T-helper 1 cell treated with Interleukin-12 subunit alpha and Interleukin-12 subunit beta and Interleukin-4 antibody, amounts not matched to agents 30 ng/mL and 1 ng/mL, for 36 hours (primary cell): ENCODE measurements around the gene USP24. TPM values are rescaled to one million over a fixed set of nuclear protein-coding genes. Genes with fewer than 3 reads are reported as not detected.

Source experiments
- intact Hi-C: fragments of 100-400 bp; cut with micrococcal nuclease; formaldehyde crosslinking; loops from one replicate; pipeline ENCODE4 v1.15.1; 2024
- total RNA-seq: library from RNA; stranded (reverse); gene quantifications from 2 replicates; pipeline ENCODE4 v1.2.3, GENCODE V29; 2022

USP24 gene
- total RNA-seq, 1 donor from 2014 or later: 43.9 TPM

- intact Hi-C loops: no loop called here
Measured at GRCh38 chr1:55055951-55056631, 159.1 kb downstream of the USP24 start.

GRCh38 chr1:55055084-55055882, 159.9 kb downstream of the USP24 start:
- intact Hi-C loops: no loop called here

GRCh38 chr1:55054396-55054795, 160.8 kb downstream of the USP24 start:
- intact Hi-C loops: no loop called here

GRCh38 chr1:55053265-55053954, 161.8 kb downstream of the USP24 start:
- intact Hi-C loops: no loop called here

- intact Hi-C loops: no loop called here
Measured at GRCh38 chr1:55052221-55053142, 162.7 kb downstream of the USP24 start.

GRCh38 chr1:55051621-55052020, 163.5 kb downstream of the USP24 start:
- intact Hi-C loops: no loop called here

- intact Hi-C loops: no loop called here
Measured at GRCh38 chr1:55051169-55051568, 164.0 kb downstream of the USP24 start.

GRCh38 chr1:55050283-55050682, 164.9 kb downstream of the USP24 start:
- intact Hi-C loops: no loop called here

GRCh38 chr1:55049914-55050278, 165.3 kb downstream of the USP24 start:
- intact Hi-C loops: no loop called here

- intact Hi-C loops: no loop called here
Measured at GRCh38 chr1:55049271-55049913, 165.8 kb downstream of the USP24 start.

- intact Hi-C loops: no loop called here
Measured at GRCh38 chr1:55048453-55049270, 166.5 kb downstream of the USP24 start.

- intact Hi-C loops: no loop called here
Measured at GRCh38 chr1:55047611-55048010, 167.6 kb downstream of the USP24 start.

- intact Hi-C loops: no loop called here
Measured at GRCh38 chr1:55046871-55047270, 168.3 kb downstream of the USP24 start.

GRCh38 chr1:55045430-55045829, 169.7 kb downstream of the USP24 start:
- intact Hi-C loops: no loop called here

GRCh38 chr1:55044617-55045397, 170.4 kb downstream of the USP24 start:
- intact Hi-C loops: no loop called here

- intact Hi-C loops: no loop called here
Measured at GRCh38 chr1:55043726-55044125, 171.4 kb downstream of the USP24 start.

GRCh38 chr1:55043011-55043410, 172.2 kb downstream of the USP24 start:
- intact Hi-C loops: no loop called here

- intact Hi-C loops: no loop called here
Measured at GRCh38 chr1:55041613-55042012, 173.6 kb downstream of the USP24 start.

GRCh38 chr1:55040933-55041494, 174.2 kb downstream of the USP24 start:
- intact Hi-C loops: no loop called here
